ENCODE data around the gene TBX18.
A peak's percentile ranks its signal among the peaks of the same experiment; 100 is the strongest.

The TBX18 gene

DNA sequence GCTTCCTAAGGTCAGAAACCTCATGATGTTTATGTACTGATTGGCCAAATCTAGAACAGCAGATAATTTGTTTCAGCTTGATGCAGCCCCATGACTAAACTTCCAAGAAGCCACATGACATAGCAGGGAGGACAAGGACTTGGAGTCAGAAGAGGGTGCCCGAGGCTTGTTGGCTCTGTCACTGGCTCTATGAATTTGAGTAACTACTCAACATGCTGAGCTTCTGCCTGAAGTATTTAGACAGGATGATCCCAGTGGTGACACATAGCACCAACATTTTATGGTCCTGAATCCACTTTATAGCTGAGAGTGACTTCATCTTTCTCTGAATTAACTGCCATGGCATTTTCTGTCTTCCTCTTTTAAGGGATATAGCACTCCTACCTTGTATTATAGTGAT, 13.5 kb upstream of the TBX18 start (continued):
- TF ChIP-seq ZNF501 (tag by site-specific recombination; IDR thresholded peaks at IDR 0.05) (no peak), ZNF335 (tag by site-specific recombination; conservative IDR thresholded peaks at IDR 0.05) (0 out of 2 replicates have a peak, but pooled peaks have one; percentile 17), KLF8 (tag by site-specific recombination; IDR thresholded peaks at IDR 0.05) (peak; percentile 33; the same call in 1 of the 2 replicates), ZNF660 (tag by site-specific recombination; IDR thresholded peaks at IDR 0.05) (peak; percentile 78; the same call in 1 of the 2 replicates), ZNF654 (tag by site-specific recombination; IDR thresholded peaks at IDR 0.05; ENCODE audit: low read depth) (peak; percentile 36), ZNF843 (tag by site-specific recombination; IDR thresholded peaks at IDR 0.05) (0 out of 2 replicates have a peak, but pooled peaks have one; percentile 25), ZNF266 (tag by site-specific recombination; IDR thresholded peaks at IDR 0.05; ENCODE audit: low read depth) (no peak), ZNF311 (tag by site-specific recombination; IDR thresholded peaks at IDR 0.05; ENCODE audit: borderline replicate concordance) (no peak), ZNF174 (tag by site-specific recombination; IDR thresholded peaks at IDR 0.05) (no peak), ZNF341 (tag by site-specific recombination; IDR thresholded peaks at IDR 0.05; ENCODE audit: low read depth) (no peak), ZNF248 (tag by site-specific recombination; IDR thresholded peaks at IDR 0.05) (no peak), BCL11A (tag by site-specific recombination; IDR thresholded peaks at IDR 0.05; ENCODE audit: low read depth) (no peak), ZNF140 (tag by site-specific recombination; IDR thresholded peaks at IDR 0.05) (no peak), ZNF544 (tag by site-specific recombination; IDR thresholded peaks at IDR 0.05) (no peak), ZNF624 (tag by site-specific recombination; IDR thresholded peaks at IDR 0.05) (no peak), ZNF558 (tag by site-specific recombination; IDR thresholded peaks at IDR 0.05) (no peak)
- TF ChIP-seq, protein P1, sequence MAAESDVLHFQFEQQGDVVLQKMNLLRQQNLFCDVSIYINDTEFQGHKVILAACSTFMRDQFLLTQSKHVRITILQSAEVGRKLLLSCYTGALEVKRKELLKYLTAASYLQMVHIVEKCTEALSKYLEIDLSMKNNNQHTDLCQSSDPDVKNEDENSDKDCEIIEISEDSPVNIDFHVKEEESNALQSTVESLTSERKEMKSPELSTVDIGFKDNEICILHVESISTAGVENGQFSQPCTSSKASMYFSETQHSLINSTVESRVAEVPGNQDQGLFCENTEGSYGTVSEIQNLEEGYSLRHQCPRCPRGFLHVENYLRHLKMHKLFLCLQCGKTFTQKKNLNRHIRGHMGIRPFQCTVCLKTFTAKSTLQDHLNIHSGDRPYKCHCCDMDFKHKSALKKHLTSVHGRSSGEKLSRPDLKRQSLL (tag by site-specific recombination; IDR thresholded peaks at IDR 0.05) = peak; percentile 89
- TF ChIP-seq, protein P2, sequence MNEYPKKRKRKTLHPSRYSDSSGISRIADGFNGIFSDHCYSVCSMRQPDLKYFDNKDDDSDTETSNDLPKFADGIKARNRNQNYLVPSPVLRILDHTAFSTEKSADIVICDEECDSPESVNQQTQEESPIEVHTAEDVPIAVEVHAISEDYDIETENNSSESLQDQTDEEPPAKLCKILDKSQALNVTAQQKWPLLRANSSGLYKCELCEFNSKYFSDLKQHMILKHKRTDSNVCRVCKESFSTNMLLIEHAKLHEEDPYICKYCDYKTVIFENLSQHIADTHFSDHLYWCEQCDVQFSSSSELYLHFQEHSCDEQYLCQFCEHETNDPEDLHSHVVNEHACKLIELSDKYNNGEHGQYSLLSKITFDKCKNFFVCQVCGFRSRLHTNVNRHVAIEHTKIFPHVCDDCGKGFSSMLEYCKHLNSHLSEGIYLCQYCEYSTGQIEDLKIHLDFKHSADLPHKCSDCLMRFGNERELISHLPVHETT (tag by site-specific recombination; IDR thresholded peaks at IDR 0.05) = peak; percentile 70; the same call in 1 of the 2 replicates
- TF ChIP-seq, protein P3, sequence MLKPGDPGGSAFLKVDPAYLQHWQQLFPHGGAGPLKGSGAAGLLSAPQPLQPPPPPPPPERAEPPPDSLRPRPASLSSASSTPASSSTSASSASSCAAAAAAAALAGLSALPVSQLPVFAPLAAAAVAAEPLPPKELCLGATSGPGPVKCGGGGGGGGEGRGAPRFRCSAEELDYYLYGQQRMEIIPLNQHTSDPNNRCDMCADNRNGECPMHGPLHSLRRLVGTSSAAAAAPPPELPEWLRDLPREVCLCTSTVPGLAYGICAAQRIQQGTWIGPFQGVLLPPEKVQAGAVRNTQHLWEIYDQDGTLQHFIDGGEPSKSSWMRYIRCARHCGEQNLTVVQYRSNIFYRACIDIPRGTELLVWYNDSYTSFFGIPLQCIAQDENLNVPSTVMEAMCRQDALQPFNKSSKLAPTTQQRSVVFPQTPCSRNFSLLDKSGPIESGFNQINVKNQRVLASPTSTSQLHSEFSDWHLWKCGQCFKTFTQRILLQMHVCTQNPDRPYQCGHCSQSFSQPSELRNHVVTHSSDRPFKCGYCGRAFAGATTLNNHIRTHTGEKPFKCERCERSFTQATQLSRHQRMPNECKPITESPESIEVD (tag by site-specific recombination; IDR thresholded peaks at IDR 0.05) = peak; percentile 42; the same call in 1 of the 2 replicates
- TF ChIP-seq, protein P4, sequence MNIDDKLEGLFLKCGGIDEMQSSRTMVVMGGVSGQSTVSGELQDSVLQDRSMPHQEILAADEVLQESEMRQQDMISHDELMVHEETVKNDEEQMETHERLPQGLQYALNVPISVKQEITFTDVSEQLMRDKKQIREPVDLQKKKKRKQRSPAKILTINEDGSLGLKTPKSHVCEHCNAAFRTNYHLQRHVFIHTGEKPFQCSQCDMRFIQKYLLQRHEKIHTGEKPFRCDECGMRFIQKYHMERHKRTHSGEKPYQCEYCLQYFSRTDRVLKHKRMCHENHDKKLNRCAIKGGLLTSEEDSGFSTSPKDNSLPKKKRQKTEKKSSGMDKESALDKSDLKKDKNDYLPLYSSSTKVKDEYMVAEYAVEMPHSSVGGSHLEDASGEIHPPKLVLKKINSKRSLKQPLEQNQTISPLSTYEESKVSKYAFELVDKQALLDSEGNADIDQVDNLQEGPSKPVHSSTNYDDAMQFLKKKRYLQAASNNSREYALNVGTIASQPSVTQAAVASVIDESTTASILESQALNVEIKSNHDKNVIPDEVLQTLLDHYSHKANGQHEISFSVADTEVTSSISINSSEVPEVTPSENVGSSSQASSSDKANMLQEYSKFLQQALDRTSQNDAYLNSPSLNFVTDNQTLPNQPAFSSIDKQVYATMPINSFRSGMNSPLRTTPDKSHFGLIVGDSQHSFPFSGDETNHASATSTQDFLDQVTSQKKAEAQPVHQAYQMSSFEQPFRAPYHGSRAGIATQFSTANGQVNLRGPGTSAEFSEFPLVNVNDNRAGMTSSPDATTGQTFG (tag by site-specific recombination; IDR thresholded peaks at IDR 0.05; ENCODE audit: borderline replicate concordance) = no peak
- TF ChIP-seq, protein P5, sequence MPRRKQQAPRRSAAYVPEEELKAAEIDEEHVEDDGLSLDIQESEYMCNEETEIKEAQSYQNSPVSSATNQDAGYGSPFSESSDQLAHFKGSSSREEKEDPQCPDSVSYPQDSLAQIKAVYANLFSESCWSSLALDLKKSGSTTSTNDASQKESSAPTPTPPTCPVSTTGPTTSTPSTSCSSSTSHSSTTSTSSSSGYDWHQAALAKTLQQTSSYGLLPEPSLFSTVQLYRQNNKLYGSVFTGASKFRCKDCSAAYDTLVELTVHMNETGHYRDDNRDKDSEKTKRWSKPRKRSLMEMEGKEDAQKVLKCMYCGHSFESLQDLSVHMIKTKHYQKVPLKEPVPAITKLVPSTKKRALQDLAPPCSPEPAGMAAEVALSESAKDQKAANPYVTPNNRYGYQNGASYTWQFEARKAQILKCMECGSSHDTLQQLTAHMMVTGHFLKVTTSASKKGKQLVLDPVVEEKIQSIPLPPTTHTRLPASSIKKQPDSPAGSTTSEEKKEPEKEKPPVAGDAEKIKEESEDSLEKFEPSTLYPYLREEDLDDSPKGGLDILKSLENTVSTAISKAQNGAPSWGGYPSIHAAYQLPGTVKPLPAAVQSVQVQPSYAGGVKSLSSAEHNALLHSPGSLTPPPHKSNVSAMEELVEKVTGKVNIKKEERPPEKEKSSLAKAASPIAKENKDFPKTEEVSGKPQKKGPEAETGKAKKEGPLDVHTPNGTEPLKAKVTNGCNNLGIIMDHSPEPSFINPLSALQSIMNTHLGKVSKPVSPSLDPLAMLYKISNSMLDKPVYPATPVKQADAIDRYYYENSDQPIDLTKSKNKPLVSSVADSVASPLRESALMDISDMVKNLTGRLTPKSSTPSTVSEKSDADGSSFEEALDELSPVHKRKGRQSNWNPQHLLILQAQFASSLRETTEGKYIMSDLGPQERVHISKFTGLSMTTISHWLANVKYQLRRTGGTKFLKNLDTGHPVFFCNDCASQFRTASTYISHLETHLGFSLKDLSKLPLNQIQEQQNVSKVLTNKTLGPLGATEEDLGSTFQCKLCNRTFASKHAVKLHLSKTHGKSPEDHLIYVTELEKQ (tag by site-specific recombination; IDR thresholded peaks at IDR 0.05; ENCODE audit: borderline replicate concordance) = peak; percentile 43; the same call in 1 of the 2 replicates
- TF ChIP-seq, protein P6, sequence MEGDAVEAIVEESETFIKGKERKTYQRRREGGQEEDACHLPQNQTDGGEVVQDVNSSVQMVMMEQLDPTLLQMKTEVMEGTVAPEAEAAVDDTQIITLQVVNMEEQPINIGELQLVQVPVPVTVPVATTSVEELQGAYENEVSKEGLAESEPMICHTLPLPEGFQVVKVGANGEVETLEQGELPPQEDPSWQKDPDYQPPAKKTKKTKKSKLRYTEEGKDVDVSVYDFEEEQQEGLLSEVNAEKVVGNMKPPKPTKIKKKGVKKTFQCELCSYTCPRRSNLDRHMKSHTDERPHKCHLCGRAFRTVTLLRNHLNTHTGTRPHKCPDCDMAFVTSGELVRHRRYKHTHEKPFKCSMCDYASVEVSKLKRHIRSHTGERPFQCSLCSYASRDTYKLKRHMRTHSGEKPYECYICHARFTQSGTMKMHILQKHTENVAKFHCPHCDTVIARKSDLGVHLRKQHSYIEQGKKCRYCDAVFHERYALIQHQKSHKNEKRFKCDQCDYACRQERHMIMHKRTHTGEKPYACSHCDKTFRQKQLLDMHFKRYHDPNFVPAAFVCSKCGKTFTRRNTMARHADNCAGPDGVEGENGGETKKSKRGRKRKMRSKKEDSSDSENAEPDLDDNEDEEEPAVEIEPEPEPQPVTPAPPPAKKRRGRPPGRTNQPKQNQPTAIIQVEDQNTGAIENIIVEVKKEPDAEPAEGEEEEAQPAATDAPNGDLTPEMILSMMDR (tag by site-specific recombination; IDR thresholded peaks at IDR 0.05) = peak; percentile 14; the same call in 1 of the 2 replicates
- TF ChIP-seq, protein P7, sequence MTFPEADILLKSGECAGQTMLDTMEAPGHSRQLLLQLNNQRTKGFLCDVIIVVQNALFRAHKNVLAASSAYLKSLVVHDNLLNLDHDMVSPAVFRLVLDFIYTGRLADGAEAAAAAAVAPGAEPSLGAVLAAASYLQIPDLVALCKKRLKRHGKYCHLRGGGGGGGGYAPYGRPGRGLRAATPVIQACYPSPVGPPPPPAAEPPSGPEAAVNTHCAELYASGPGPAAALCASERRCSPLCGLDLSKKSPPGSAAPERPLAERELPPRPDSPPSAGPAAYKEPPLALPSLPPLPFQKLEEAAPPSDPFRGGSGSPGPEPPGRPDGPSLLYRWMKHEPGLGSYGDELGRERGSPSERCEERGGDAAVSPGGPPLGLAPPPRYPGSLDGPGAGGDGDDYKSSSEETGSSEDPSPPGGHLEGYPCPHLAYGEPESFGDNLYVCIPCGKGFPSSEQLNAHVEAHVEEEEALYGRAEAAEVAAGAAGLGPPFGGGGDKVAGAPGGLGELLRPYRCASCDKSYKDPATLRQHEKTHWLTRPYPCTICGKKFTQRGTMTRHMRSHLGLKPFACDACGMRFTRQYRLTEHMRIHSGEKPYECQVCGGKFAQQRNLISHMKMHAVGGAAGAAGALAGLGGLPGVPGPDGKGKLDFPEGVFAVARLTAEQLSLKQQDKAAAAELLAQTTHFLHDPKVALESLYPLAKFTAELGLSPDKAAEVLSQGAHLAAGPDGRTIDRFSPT (tag by site-specific recombination; IDR thresholded peaks at IDR 0.05) = no peak
- TF ChIP-seq, protein P8, sequence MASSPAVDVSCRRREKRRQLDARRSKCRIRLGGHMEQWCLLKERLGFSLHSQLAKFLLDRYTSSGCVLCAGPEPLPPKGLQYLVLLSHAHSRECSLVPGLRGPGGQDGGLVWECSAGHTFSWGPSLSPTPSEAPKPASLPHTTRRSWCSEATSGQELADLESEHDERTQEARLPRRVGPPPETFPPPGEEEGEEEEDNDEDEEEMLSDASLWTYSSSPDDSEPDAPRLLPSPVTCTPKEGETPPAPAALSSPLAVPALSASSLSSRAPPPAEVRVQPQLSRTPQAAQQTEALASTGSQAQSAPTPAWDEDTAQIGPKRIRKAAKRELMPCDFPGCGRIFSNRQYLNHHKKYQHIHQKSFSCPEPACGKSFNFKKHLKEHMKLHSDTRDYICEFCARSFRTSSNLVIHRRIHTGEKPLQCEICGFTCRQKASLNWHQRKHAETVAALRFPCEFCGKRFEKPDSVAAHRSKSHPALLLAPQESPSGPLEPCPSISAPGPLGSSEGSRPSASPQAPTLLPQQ (tag by site-specific recombination; IDR thresholded peaks at IDR 0.05) = 0 out of 2 replicates have a peak, but pooled peaks have one; percentile 35
